ENCODE measurements around the gene POLE. TPM values are rescaled to one million over a fixed set of nuclear protein-coding genes. Genes with fewer than 3 reads are reported as not detected.
A peak's percentile ranks its signal among the peaks of the same experiment; 100 is the strongest.

Gene POLE
- total and polyA plus RNA-seq, 10 of the 15 experiments (the other 5 are each of a cell fraction or from before 2014, with no cell fraction given): 2.3 to 103 (median 37.1) TPM

GRCh38 chr12:132595183-132595582 is 92.0 kb downstream of the POLE start (continued):
- TF ChIP-seq MLLT1 (IDR thresholded peaks at IDR 0.05): no peak
- no peak for TF ChIP-seq SIX5 (IDR thresholded peaks at IDR 0.05; ENCODE audit: low read depth, low read length, severe bottlenecking)
- no peak for TF ChIP-seq SRF (IDR thresholded peaks at IDR 0.05; ENCODE audit: low read depth in 2 of 2, low read length in 2 of 2)
- TF ChIP-seq NR2C2 (IDR thresholded peaks at IDR 0.05; ENCODE audit: borderline replicate concordance, control insufficient read depth, insufficient read length, low read depth): no peak
- TF ChIP-seq MYC (IDR thresholded peaks at IDR 0.05; ENCODE audit: insufficient read depth, insufficient read length, insufficient replicate concordance, low read length, severe bottlenecking): no peak
- TF ChIP-seq E2F8 (IDR thresholded peaks at IDR 0.05; ENCODE audit: low read depth, partially characterized antibody): no peak
- TF ChIP-seq STAT3 (IDR thresholded peaks at IDR 0.05; ENCODE audit: low read depth, low read length): no peak
- TF ChIP-seq CREB1 (IDR thresholded peaks at IDR 0.05; ENCODE audit: low read depth): no peak

GRCh38 chr12:132593938-132594358 is 93.2 kb downstream of the POLE start:
- Histone ChIP-seq H3K79me2 (ENCODE audit: control insufficient read depth, insufficient read depth, low read length) (no peaks in the 10 kb centered on the region), H3K4me1 (ENCODE audit: control insufficient read depth, insufficient read depth, low read length) (no peaks in the 10 kb centered on the region), H3K27ac (ENCODE audit: control insufficient read depth, insufficient read depth) (no peak overlapping the region), H3K27me3 (replicated peaks in 1 of 2; ENCODE audit: control insufficient read depth in 2 of 2, insufficient read depth in 2 of 2, low read length in 1 of 2) (no peaks in the 10 kb centered on the region), H2AFZ (ENCODE audit: control insufficient read depth, low read depth, low read length) (no peak overlapping the region), H3K9ac (ENCODE audit: control insufficient read depth, insufficient read depth, low read length) (no peak overlapping the region), H3K4me2 (ENCODE audit: control insufficient read depth, insufficient read depth) (no peak overlapping the region), H4K20me1 (ENCODE audit: control insufficient read depth, insufficient read depth) (no peaks in the 10 kb centered on the region), H3K4me3 (no peak overlapping the region), H3K36me3 (ENCODE audit: control insufficient read depth in 2 of 2, insufficient read depth in 2 of 2, low read length in 1 of 2) (no peaks in the 10 kb centered on the region), H3K9me3 (replicated peaks; ENCODE audit: control insufficient read depth, insufficient read depth, low read length) (no peaks in the 10 kb centered on the region)
- FAIRE-seq: peak; percentile 47
- intact Hi-C loops (cut with micrococcal nuclease; ENCODE audit: unreplicated experiment): no loop called here
- ATAC-seq: peak; percentile 97
- 24% methylated on average over 11 of the region's 11 CpGs for WGBS (ENCODE audit: insufficient coverage, insufficient replicate concordance, low lambda C conversion rate, missing lambda C conversion rate)
- CTCF ChIA-PET: no interaction called here
- POLR2A ChIA-PET: no interaction called here
- DNase-seq (ENCODE audit: low read depth, low spot score): no peak
- SMC1A ChIA-PET (ENCODE audit: uncharacterized antibody, unreplicated experiment): no interaction called here
- RAD21 ChIA-PET (ENCODE audit: unreplicated experiment): no interaction called here
- no peak for TF ChIP-seq MAX (IDR thresholded peaks at IDR 0.05; ENCODE audit: low read depth, low read length)
- in situ Hi-C loops (cut with MboI): no loop called here
- BruUV-seq (replicated peaks): no TSS peak

All from GM12878 (cell line).